Astrocyte (in vitro differentiated cells and primary cell): ENCODE results near the gene SLC4A2.

Source experiments
- CTCF ChIP-seq: IDR thresholded peaks from 2 replicates; pipeline ENCODE4 v1.5.1; 2011; ENCODE audit warnings: low read depth, mild to moderate bottlenecking, inconsistent platforms, low read length, moderate library complexity; ENCODE audit not compliant: insufficient read depth
- EZH2 ChIP-seq: IDR thresholded peaks from 2 replicates; pipeline ENCODE4 v1.6.1; 2012; ENCODE audit warnings: mild to moderate bottlenecking, low read length, inconsistent platforms; ENCODE audit not compliant: insufficient read depth

- TF ChIP-seq CTCF (no peak), EZH2 (no peak)
Observed at GRCh38 chr7:151124481-151124880, 65.1 kb downstream of the SLC4A2 start.
